ENCODE data around the gene DENND2C.

GRCh38 chr1:114671939-114672275, 2.1 kb upstream of the DENND2C start:
- no peak for TF ChIP-seq POLR2A (IDR thresholded peaks at IDR 0.05)
- no peak for TF ChIP-seq CTCF (IDR thresholded peaks at IDR 0.05)
- TF ChIP-seq POLR2AphosphoS5 (IDR thresholded peaks at IDR 0.05) = no peak
- TF ChIP-seq EP300 (IDR thresholded peaks at IDR 0.05; ENCODE audit: low read depth) = no peak
